ENCODE measurements around the gene DIAPH1.

DIAPH1 gene

DNA sequence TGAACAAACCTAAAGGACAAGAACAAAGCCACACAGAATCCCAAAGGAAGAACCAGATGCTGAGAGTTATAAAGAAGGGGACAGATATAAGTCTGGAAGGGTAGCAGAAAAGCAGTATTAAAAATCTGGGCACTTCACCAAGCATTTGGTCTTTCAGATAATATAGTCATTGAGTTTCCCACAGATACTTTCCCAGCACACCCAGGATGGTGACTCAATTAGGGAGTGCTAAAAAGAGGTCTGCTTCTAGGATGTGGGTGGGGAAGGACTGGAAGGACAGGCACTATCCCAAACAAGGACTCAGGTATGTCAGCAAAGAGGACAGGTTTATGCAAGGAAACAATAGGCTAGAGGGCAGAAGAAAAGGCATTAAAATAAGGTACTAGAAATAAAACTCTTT lies 59.3 kb downstream of the DIAPH1 start:
- no peak for DNase-seq

DNA sequence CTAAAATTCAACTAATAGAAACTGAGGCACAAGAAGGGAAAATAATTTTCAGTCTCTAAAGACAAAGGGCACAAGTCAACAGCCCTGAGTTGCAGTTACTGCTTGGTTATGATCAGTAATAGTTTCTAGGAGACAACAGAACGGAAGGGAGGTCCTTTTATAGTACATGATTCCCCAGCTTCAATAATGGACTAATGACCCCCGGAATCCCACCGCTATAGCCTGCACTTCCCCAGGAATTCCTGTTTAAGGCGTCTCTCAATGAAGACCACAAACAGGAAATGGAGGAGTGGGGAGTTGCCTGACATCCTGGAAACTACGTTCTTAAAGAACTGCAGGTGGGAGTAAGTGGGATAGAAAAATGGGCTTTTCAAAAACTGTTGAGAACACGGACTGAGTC lies 60.6 kb downstream of the DIAPH1 start:
- DNase-seq = no peak

DNA sequence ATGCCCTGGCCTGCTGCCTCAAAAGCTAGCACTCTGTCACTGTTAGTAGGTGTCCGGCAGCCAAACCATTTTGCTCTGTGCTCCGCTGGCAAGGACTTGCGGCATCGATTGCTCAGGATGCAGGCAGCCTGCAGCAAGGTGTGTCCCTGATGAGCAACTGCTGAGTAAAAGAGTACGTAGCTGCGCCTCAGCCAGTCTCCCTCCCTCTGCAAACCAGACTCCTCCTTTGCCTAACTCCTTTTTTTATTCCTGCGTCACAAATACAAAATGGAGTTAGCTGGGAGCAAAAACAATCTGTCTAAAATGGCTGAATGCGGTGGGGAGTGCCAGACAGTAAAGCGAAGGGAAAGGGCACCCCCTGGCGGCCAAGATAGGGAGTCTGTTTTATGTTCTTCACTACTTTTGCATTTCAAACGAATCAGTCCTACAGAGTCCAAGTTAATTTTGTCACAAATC lies 61.1 kb downstream of the DIAPH1 start:
- peak; percentile 82 to 97 for DNase-seq

DNA sequence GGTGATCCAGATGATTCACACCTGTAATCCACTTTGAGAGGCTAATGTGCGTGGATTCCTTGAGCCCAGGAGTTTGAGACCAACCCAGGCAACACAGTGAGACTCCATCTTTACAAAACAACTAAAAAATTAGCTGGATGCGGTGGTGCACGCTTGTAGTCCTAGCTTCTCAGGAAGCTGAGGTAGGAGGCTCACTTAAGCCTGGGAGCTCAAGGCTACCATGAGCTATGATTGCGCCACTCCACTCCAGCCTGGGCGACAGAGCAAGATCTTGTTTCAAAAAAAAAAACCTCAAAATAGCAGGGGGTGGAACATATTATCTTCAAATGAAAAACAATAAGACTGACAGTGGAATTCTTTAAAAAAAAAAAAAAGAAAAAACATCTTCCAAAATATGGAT lies 70.9 kb downstream of the DIAPH1 start:
- DNase-seq = no peak

DNA sequence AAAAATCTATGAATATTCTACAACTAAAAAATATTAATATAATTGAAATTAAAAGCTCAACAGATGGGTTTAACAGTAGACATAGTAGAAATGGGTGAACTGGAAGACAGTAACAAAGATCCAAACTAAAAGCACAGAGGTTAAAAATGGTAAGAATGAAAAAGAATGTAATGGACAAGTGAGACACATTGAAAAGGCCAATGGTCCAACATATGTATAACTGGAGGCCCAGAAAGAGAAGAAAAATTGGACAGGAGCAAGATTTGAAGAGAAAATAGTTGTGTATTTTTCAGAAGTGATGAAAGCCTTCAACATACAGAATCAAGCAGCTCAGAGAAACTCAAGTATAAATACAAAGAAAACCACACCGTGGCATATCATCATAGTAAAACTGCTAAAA lies 71.3 kb downstream of the DIAPH1 start:
- DNase-seq = no peak

DNA sequence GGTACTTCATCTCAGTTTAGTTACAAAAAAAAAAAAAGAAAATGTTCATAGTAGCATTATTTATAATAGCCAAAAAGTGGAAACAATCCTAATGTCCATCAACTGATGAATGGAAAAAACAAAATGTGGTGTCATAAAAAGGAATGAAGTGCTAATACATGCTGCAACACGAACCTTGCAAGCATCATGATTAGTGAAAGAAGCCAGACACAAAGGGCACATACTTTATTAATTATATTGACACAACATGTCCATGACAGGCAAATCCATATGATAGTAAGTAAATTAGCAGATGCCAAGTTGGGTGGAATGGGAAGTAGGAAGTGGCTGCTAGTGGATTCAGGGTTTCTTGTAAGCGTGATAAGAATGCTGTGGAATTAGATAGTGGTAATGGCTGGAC lies 75.7 kb downstream of the DIAPH1 start:
- no peak for DNase-seq

DNA sequence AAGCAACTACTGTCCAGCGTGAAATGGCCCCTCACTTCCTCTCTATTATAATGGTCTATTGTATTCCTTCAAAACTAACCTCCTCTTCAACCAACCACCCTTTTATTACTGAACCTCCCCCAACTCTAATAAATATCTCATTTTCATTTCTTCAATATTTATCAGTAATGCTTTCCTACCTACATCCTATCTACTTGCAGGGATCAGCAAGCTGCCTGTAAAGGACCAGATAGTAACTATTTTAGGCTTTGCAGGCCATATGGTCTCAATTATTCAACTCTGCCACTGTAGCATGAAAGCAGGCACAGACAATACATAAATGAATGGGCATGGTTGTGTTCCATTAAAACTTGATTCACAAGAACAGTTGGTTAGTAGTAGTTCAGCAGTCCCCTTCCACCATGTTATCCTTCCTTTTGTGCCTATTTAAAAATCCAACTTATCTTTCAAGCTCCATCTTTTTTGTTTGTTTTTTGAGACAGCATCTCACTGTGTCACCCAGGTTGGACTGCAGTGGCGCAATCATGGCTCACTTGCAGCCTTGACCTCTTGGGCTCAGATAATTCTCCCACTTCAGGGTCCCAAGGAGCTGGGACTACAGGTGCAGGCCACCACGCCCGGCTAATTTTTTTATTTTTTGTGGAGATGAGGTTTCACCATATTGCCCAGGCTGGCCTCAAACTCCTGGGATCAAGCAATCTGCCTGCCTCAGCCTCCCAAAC lies 84.1 kb downstream of the DIAPH1 start:
- DNase-seq = no peak

DNA sequence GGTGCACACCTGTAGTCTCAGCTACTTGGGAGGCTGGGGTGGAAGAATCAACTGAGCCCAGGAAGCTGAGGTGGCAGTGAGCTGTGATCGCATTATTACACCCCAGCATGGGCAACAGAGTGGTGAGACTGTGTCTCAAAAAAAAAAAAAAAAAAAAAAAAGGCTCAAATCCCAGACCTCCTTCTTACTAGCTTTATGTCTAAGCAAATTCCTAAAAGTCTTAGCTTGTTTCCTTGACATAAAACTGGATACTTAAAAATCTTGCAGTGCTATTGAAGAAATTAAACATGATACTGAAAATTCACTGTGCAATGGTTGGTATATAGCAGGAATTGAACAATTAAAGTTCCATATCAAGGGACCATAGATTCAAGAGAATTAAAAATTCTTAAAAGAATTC lies 84.9 kb downstream of the DIAPH1 start:
- DNase-seq = no peak

DNA sequence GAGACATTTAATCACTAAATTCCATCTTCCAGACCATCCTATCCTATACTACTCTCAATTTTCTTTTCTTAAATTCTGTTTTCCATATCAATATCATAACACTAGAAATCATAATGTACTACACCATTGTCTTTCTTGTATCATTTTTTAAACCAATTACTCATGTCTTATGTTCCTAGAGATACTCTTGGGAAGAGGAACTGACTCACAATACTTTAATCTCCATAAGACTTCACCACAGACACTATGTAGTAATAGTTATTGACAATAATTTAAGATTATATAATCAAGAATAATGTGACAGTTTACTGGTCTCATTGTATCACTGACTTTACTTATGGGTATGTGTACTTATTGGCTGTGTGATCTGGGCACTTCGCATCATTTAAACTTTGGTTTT lies 86.1 kb downstream of the DIAPH1 start:
- DNase-seq = no peak

DNA sequence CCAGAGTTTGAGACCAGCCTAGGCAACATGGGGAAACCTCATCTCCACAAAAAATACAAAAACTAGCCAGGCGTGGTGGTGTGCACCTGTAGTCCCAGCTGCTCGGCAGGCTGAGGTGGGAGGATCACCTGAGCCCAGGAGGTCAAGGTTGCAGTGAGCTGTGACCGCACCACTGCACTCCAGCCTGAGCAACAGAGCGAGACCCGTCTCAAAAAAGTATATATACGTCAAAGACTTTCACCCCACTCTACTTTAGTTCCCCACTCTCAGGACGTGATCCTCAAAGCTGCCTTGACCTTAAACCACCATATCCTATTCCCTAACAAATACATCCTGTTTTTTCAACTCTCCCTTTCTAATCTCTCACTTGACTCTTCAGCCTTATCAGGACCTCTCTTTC lies 88.9 kb downstream of the DIAPH1 start:
- DNase-seq = no peak

DNA sequence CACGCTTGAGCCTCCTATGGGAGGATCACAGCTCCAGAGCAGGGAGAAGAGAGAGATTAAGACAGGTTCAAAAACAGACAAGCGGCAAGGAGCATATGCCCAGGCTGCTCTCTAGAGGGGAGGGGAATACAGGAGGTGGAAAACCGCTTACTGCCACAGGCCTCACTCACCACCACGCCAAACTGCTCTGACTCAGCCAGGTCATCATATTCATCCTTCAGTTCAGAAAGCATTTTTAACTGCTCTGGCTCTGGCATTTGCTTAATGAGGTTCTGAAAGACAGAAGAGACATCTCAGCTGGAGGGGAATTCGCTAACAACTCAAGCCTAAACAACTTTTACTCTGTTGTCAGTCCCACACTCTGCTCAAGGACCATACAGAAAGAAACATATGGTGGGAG lies 89.8 kb downstream of the DIAPH1 start:
- DNase-seq = no peak

DNA sequence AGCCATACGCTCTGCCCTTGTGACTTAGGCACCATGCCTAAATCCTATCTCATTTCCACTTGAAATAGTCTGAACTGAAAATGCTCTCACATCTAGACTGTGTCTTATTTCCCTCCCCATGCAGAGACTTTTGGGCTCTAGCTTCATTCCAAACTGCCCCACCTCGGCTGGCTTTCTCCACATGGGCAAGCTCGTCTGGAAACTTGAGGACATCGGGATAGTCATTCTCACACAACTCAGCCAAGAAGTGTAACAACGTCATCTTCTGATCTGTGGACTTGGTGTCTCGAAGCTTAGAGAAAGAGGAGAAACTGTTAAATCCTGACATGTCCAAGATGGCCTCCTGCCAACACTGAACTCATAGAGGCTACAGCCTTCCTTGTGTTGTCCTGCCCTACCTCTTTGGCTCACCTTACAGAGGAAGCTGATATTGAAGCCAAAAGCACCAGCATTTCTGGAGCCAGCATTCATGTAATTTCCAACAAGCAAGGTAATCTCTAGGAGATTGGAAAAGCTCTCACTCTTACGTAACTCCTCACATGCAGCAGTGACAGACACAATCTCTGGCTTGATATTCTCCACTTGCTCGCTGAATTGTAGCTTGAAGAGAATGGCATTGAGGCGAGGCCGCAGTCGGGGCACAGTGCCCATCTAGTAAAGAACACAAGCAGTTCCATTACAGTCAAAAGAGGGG lies 90.4 kb downstream of the DIAPH1 start:
- no peak for DNase-seq

DNA sequence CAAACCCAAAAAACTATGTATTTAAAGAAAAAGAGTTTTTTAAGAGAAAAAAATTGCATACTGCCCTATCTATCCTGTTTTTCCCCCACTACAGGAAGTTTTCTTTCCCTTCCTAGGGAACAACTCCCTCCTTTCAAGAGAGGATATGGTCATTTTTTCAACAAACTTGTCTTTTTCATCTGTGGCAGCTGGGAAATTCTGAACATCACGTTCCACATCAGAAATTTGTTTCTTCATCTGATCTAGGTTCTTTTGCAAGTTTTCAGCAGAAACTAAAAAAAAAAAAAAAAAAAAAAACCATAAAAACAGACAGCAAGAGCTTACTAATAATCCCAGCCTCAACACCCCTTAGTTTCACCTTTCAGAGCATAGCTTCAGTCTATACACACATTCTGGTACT lies 91.4 kb downstream of the DIAPH1 start:
- DNase-seq = no peak

DNA sequence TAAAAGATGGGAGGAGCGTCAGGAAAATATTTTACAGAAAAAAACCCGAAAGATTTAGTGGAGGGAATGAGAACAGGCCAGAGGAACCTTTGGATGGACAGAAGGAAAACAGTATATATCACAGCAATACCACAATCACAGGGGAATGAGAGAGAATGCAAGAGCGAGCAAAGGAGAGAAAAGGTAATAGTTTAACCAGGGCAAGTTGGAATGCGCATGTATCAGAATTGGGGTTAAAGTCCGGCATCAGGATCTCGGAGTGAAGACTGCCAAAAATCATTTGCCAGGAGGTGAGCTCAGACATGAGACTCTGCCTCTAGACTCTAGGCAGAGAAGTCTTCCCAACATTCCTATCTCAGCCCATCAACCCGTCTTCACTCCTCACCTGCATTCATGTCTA lies 93.1 kb downstream of the DIAPH1 start:
- DNase-seq = no peak

DNA sequence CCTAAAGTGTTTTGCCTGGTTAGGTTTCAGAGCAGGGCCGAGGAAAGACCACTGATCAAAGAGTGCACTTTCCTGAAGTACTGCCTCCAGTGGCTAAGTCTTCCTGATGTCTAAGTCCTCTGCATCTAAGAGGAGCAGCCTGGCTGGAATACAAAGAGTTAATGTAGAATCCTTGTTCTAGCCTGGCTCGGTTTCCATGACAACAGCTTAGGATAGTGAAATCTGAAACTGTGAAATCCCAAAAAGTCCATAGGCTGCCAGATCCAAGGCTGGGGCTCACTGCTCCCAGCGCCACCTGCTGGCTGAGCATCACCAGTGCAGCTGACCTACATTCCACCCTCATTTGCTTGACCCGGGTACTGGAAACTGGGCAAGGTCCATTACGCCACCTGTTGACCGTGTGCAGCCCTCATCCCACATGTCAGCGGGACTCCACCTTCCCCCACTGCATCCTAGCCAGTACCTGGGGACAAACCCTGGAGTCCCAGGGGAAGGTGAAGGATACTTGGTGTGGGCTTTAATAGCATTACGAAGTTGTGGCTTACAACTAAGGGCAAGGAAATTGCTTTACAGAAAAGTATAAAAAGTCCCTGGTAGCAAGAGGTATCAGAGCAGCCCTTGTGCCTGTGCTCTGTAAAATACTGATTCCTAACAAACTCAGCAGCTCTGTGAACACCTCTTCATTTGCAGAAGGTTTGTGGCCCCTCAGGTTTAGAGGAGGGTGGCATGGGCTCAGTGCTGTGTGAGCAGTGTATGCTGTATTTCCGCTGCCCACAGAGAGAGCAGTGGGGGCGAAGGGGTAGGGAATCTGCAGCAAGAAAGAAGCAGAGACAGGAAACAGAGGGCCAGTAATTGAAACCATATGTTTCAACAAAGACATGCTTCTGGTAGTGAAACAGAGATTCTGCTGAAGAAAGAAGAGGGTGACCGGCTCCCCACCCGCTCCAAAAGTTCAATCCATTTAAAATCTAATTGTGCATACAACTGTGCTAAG lies 93.9 kb downstream of the DIAPH1 start:
- DNase-seq = peak; percentile 78 to 83

DNA sequence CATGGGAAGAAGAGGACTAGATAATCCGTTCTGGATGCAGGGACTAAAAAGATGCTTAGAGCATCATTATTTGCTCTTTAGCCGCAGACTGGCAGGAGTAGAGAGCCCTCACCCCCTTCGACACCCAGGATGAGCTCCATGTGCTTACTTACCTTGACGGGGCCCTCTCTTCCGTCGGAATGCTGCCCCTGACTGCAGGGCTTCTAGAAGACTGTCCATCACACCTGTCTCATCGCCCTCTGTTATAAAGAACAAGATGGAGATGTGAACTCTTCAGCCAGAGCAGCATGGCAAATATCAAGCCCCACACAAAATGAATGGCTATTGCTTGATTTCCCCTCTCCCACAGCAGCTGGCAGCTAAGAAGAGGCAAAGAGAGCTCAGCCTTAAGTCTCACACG lies 94.8 kb downstream of the DIAPH1 start:
- DNase-seq = no peak

DNA sequence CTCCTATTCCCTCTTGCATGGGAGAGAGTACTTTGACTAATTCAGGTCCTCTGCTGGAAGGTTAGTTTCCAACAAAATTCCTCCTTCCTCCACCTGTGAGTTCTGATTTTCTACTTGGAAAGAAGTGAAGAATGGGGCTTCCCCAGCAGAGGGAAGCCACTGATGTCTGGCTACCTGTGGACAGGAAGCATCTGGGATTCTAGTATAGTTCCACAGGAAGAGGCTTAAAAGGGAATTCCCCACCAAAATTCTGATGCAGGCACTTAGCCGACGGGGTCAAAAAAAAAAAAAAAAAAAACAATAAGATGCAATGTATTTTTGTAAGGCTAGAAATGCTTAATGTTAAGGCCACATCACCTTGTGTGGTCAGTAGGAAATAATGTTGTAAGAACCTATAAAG lies 96.5 kb downstream of the DIAPH1 start:
- no peak for DNase-seq

DNA sequence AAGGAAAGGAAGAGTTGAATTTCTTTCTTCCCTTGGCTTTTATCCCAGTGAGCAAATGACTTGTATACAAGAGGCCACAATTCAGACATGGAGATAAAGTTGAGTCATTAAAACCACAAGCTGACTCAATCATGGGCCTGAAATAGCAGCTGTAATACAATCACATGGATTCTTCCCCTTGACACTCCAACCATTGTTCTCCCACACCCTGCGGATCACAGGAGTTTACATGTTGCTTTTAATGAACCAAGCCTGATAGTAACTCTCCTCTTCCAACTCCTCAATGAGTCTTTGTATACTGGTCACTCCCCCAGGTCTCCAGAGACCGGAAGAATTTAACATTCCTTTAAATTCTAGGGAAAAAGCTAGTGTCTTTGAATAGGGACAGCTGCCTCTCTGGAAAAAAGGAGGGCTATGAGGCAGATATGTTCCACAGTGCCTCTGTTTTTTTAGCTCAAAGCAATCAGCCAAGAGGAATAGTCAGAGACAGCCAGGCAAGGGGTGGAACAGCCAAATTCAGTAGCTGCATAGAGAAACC lies 97.5 kb downstream of the DIAPH1 start:
- peak in 1 of 2 donors; percentile 88 for DNase-seq

DNA sequence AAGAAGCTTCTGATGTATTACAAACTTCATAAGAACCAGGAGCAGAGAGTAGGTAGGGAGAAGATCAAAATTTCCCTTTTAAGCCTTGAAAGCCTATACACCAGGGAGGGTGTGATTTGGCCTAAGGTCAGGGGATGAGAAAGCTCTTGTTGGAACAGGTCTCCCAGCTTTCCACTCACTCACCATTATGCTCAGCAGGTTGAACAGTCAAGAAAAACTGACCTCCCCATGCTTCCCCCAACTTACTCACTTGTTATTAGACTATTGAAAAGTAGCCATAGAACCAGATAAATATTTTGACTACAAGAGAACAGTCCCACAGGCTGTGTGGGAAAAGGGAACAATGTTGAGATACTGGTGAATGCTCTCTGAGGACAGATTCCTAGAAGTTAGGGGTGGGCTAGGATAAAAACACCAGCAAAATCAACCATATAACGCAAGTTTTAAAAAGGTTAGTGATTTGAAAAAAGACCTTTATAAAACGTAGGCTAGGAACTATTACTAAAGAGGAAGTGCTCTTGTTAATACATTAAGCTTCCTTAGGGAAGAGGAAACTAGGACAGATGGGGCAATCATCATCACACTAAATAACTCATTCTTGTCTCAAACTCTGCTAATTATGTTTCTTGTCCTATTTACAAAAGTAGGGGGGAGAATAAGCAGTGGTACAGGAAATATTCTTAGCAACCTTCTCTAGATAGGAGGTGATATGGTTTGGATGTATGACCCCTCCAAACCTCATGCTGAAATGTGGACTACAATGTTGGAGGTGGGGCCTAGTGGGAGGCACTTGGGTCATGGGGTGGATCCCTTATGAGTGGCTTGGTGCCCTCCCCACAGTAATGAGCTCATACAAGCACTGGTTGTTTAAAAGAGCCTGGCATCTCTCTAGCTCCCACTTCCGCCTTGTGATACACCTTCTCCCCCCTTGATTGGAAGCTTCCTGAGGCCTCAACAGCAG lies 98.9 kb downstream of the DIAPH1 start:
- DNase-seq = no peak

DNA sequence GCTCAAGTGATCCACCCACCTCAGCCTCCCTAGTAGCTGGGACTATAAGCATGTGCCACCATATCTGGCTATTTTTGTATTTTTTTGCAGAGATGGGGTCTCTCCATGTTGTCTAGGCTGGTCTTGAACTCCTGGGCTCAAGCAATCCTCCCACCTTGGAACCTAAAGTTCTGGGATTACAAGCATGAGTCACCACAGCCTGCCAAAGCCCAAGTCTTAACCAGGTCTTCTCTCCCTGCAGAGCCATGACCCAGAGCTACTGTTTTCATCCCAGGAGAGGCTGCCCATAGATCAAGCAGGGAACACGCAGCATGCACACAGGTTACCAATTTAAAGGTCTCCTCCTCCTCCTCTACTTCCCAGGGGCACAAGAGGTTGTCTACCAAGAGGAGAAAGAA lies 100.2 kb downstream of the DIAPH1 start:
- no peak for DNase-seq

DNA sequence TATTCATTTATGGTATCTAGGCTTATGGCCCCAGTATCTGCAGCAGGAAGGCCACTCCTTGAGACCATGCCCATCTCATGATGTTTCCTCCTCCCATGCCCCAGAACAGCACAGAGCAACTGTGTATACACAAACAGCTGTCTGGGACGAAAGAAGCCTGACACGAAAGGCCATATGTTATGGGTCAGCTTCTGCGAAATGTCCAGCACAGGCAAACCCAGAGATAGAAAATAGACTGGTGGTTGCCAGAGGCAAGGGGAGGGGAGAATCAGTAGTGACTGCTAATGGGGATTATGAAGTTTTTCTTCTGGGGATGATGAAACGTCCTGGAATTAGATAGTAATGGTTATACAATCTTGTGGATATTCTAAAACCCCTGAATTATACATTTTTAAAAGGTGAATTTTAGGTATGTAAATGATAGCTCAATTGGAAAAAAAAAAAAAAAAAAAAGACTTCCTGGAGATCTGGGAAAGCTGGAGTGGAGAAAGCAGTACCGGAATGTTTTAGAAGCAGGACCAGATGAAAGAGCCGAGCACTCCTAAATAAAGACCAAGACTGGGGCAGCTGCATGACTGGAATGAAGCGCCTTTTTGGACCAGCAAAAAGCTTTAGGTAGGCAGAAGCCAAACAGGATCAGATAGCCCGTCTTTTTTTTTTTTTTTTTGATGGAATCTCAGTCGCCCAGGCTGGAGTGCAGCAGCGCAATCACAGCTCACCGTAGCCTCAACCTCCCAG lies 100.8 kb downstream of the DIAPH1 start:
- DNase-seq = no peak
